MCF 10A (cell line): Measurements from ENCODE around the gene CRKL. TPM values are rescaled to one million over a fixed set of nuclear protein-coding genes. Genes with fewer than 3 reads are reported as not detected.

Experiments used
- BruUV-seq: library from RNA; stranded (reverse); fragments of 400-500 nt; replicated peaks from 2 replicates; lab custom pipeline; 2021; lab: Mats Ljungman, UMichigan
- CTCF ChIA-PET: fragments of 300-600 bp; sonication (Branson Sonifier 250); formaldehyde crosslinking; extraction: SDS; loops from one replicate; lab custom pipeline; 2021; ENCODE audit warnings: antibody characterized with exemption, inconsistent platforms; lab: Yijun Ruan, JAX
- POLR2A ChIA-PET: fragments of 300-600, 350-650 bp; sonication (Branson Sonifier 250); formaldehyde crosslinking; extraction: SDS; loops from one replicate; lab custom pipeline; 2020; ENCODE audit warnings: antibody characterized with exemption, inconsistent platforms; lab: Yijun Ruan, JAX
- DNase-seq: peaks from one replicate; pipeline ENCODE4 v3.0.0-alpha.2; 2018; ENCODE audit not compliant: unreplicated experiment
- H3K27ac Mint-ChIP-seq: one replicate; pipeline ENCODE4 v1.8.0; 2022; ENCODE audit warnings: mild to moderate bottlenecking, low read depth, mixed read lengths; ENCODE audit not compliant: unreplicated experiment
- H3K27me3 Mint-ChIP-seq: one replicate; pipeline ENCODE4 v1.8.0; 2022; ENCODE audit warnings: mixed read lengths; ENCODE audit not compliant: insufficient read depth, unreplicated experiment
- H3K36me3 Mint-ChIP-seq: one replicate; pipeline ENCODE4 v1.8.0; 2022; ENCODE audit warnings: mild to moderate bottlenecking, moderate library complexity, mixed read lengths; ENCODE audit not compliant: insufficient read depth, unreplicated experiment
- H3K4me1 Mint-ChIP-seq: one replicate; pipeline ENCODE4 v1.8.0; 2022; ENCODE audit warnings: mixed read lengths; ENCODE audit not compliant: insufficient read depth, unreplicated experiment
- H3K4me3 Mint-ChIP-seq: one replicate; pipeline ENCODE4 v1.8.0; 2022; ENCODE audit warnings: mild to moderate bottlenecking, moderate library complexity, mixed read lengths; ENCODE audit not compliant: unreplicated experiment
- H3K9me3 Mint-ChIP-seq: one replicate; pipeline ENCODE4 v1.8.0; 2022; ENCODE audit warnings: mixed read lengths; ENCODE audit not compliant: unreplicated experiment
- CTCF ChIP-seq: fragments of 200-600 bp; IDR thresholded peaks from one replicate; pipeline ENCODE4 v1.8.0; 2022; ENCODE audit warnings: antibody characterized with exemption, mild to moderate bottlenecking; ENCODE audit not compliant: unreplicated experiment
- intact Hi-C: fragments of 100-400 bp; cut with micrococcal nuclease; formaldehyde crosslinking; loops from 2 replicates; pipeline ENCODE4 v1.14.1; 2022
- total RNA-seq: library from RNA; stranded (reverse); gene quantifications from 2 replicates; pipeline ENCODE4 v1.2.3, GENCODE V29; 2022

Gene CRKL
- total RNA-seq, 1 experiment from 2014 or later = 74.0 TPM

DNA sequence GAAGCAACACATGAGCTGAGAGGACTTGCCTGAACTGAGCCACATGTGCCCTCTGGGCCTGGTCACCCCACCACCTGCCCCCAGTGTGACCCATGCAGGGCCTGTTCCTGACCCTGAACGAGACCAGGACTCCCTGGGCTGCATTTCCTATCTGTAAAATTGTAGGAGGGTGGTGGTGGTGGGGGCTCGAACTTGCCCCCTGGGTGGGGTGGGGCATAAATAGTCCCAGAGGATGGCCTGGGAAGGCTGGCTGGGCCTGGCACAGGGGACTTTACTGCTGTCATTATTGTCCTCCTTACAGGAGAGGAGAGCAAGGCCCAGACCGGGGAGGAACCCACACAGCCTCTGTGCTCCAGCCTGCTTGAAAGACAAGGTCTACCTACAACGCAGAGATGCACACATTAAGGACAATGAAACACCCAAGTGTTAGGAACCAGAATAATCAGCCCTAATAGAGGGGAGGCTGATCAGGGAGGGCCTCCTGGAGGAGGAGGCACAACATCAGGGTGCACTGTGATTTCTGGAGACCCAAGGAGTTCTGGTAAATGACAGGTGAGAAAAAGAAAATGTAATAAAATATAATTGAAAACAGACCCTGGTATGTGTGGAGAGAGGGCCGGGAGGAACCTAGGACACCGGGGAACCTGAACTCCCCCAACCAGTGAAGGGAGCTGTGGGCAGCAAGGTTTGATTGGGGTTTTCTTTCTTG lies 47.0 kb downstream of the CRKL start:
- no TSS peak for BruUV-seq

DNA sequence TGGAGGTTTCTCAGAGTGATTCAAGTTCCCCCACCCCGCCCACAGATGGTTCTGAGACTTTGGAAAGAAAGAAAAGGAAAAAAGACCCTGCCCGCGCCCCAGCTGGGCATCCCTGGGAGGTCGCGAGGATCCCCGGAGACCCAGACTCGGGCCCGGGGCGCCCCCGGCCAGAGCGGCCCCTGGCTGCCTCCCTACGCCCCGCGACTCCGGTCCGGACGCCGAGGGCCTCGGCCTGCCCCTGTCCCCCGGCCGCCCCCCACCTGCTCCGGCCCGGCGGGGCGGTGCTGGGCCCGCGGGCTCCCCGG lies 47.5 kb downstream of the CRKL start:
- Mint-ChIP-seq H3K36me3 (no peaks in the 10 kb centered on the region), H3K4me1 (no peaks in the 10 kb centered on the region), H3K27ac (no peak overlapping the region), H3K9me3 (no peaks in the 10 kb centered on the region), H3K27me3 (no peaks in the 10 kb centered on the region), H3K4me3 (peak overlapping the region; percentile 29)
- TF ChIP-seq CTCF = no peak
- CTCF ChIA-PET = no interaction called here
- DNase-seq = no peak
- intact Hi-C loops = no loop called here
- POLR2A ChIA-PET = no interaction called here
- no TSS peak for BruUV-seq

More for the DNA sequence above, 47.0 kb downstream of the CRKL start:
- Mint-ChIP-seq H3K4me3 (peak overlapping the region; percentile 29), H3K9me3 (no peaks in the 10 kb centered on the region), H3K27me3 (no peaks in the 10 kb centered on the region), H3K36me3 (no peaks in the 10 kb centered on the region), H3K27ac (no peak overlapping the region), H3K4me1 (no peaks in the 10 kb centered on the region)
- TF ChIP-seq CTCF = no peak
- DNase-seq = no peak
- intact Hi-C loops = no loop called here
- ChIA-PET POLR2A (interaction anchor here (1.5 kb wide), 1 partner anchor 18 kb away, joined by 3 read pairs; the partner anchor contains the start of gene LZTR1), CTCF (interaction anchor here (0.7 kb wide), 1 partner anchor 18 kb away, joined by 5 read pairs; the partner anchor contains the start of gene LZTR1)

GRCh38 chr22:20965104-20965887 lies 48.1 kb downstream of the CRKL start:
- no peak for TF ChIP-seq CTCF
- Mint-ChIP-seq H3K27ac (no peak overlapping the region), H3K9me3 (no peaks in the 10 kb centered on the region), H3K4me1 (no peaks in the 10 kb centered on the region), H3K27me3 (no peaks in the 10 kb centered on the region), H3K4me3 (no peak overlapping the region), H3K36me3 (no peaks in the 10 kb centered on the region)
- intact Hi-C loops = no loop called here
- ChIA-PET POLR2A (interaction anchor here (0.5 kb wide), 1 partner anchor 72 kb away, joined by 3 read pairs; no protein-coding TSS in a partner anchor), CTCF (no interaction called here)
- no peak for DNase-seq
- BruUV-seq = no TSS peak
